NCI-H2196 (cell line): ENCODE data around the gene ZNF169.
"Not testable (repeated sequence)": the region's sequence is repeated elsewhere in the genome, so short reads cannot be mapped to it uniquely, and the experiment has no call there.

ENCODE experiments used
- DNase-seq: peaks from one replicate; lab custom pipeline; 2025; ENCODE audit not compliant: unreplicated experiment; lab: John Stamatoyannopoulos, UW

ZNF169 gene

DNA sequence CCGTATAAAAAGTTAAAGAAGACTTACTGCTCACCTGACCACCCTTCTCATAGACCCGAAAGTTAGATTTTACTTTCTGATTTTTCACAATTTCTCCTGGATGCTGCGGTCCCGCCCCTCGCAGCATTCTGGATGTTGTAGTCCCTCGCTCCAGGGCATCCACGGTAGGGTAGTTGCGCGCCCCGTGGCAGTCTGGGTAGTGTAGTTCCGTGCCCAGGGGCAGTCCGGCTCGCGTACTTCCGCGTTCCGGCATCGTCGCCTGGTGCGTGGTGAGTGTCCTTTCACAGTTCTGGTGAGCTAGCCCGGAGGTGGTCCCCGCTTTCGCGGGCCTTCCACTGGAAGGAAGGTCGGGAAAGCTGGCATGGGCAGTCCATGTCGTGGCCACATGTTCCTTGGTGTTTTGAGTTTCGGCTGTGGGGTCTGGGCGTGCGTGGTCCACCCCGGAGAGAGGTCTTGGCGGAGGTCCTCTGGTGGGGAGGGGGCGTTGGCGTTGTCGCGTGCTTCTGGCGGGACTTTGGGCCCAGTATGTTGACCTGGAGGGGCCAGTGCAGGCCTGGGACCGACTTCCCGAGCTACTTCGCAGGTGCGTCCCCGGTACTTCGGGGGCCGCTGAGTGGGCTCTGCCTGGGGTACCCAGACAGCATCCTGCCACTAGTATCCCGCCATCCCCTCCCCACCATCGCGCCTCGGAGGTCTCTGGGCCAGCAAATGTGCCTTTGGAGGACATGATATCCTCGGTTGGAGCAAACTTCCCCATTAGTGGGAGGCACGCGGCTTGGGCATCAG lies at the start of gene ZNF169:
Gene ZNF169 (plus strand): TSS at position 222 of the 786 bp plus-strand sequence. CDS start 19,515 bp downstream, outside the sequence.
- peak; percentile 81 for DNase-seq

DNA sequence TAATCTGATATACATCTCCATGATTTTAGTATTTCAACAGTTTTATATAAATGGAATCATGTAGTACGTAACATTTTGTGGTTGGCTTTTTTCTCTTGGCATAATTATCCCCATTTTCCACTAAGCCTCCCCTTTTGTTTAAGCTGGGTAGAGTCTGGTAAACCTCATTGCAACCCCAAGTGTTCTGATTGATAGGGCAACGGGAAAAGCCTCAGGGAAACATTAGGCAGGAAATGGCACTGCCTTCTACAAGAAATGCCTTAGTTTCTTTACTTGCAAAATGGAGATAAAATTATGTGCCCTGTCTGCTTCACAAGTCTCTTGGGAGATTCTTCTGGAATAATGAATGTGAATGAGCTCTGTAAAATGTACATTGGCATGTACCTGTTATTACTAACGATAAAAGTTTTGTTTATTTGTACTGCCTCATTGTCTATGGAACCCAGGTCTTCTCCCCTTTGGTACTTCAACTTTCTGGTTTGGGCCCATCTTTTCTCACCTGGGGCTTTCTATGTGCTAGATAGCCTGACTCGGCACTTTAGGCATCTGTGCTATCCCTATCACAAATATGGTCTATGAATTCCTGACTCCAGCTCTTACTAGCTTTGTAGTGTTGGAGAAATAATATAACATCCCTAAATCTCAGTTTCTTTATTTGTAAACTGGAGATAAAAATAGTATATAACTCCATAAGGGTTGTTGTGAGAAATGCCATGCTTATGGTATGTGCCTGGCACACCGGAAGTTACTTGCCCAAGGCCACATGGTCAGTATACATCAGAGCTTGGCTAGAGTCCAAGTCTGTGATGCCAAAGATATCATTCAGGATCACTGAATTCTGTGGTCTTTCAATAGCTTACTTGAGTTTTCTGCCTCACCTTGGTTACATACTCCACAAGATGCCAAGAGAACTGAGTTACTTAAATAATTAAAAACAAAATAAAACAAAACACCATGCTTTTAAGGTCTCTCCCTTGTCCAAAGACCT lies 48.2 kb upstream of the ZNF169 start:
- DNase-seq, result no peak

DNA sequence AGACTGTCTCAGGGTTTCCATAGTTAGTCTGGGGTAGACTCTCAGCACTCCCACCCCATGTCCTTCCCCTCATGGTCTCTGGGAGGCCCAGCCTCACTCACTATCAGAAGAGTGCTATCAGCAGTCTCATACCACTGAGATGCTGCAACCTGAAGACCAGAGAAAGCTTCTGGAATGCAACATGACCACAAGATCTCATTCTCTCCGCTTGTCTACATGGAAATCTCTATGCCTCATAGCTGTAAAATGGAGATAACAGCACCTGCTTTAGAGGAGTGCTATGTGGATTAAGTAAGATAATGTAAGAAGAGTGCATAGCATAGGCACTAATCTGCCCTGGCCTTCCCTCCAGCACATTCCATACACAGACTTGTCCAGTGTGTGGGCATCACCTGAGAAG lies 47.0 kb upstream of the ZNF169 start:
- no peak for DNase-seq

DNA sequence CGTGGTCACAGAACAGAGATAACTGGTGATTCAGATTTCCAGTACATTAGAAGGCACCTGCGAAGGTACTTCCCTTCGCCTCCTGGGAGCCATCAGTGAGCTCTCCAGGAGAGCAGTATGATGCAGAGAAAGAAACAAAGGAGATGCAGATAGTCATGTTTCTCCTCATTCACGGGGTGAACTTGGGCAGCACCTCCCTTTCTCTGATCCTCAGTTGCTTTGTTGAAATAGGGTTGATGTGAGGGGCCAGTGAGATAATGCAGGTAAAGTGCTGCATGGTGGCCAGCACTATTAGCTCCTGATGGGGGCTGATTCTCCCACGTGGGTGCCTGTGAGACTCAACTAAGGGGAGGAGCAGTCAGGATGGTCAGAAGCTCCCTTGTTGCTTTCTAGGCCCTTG lies 46.6 kb upstream of the ZNF169 start:
- no peak for DNase-seq

DNA sequence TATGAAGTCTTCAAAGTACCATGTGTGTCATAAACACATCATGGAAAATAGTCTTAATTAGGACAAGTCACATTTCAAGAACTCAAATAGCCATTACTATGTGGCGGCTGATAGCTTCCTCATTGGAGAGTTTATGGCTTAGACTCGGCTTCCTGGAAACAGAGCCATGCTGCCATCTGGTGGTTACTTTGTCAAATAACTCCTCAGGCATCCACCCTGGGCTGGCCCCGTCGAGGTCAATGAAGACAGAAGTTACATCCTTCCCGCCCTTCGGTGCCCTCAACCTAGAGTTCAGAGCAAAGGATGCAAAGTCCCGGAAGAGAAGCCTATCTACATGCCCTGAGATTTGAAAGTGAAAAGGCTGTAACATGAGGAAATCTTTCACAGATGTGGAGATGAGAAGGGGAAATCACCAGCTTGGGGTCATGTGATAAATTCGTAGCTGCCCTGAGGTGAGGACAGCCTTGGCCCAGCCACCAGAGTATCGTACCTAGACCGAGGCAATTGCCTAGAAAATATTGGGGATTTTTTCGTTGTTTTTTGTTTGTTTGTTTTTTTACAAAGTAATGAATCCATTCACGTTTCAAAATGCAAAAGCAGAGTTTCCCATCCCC lies 45.5 kb upstream of the ZNF169 start:
- DNase-seq, result peak; percentile 83

DNA sequence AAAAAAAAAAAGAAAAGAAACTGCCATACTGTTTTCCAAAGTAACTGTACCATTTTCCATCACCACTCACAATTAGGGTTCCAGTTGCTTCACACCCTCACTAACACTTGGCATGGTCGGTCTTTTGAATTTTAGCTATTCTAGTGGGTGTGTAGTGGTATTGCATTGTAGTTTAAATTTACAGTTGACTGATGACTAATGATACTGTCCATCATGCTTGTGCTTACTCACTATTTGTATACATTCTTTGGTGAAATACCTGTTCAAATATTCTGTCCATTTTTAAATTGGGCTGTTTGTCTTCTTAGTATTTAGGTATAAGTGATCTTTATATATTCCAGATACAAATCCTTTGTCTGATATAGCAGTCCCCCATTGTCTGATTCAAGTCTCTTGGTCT lies 36.2 kb upstream of the ZNF169 start:
- no peak for DNase-seq

DNA sequence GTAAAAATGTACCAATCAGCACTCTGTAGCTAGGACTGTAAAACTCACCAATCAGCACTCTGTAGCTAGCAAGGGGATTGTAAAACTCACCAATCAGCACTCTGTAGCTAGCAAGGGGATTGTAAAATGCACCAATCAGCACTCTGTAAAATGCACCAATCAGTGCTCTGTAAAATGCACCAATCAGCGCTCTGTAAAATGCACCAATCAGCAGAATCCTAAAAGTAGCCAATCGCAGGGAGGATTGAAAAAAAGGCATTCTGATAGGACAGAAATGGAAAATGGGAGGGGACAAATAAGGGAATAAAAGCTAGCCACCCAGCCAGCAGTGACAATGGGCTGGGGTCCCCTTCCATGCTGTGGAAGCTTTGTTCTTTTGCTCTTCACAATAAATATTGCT lies 33.7 kb upstream of the ZNF169 start:
- DNase-seq, result not testable (repeated sequence)

DNA sequence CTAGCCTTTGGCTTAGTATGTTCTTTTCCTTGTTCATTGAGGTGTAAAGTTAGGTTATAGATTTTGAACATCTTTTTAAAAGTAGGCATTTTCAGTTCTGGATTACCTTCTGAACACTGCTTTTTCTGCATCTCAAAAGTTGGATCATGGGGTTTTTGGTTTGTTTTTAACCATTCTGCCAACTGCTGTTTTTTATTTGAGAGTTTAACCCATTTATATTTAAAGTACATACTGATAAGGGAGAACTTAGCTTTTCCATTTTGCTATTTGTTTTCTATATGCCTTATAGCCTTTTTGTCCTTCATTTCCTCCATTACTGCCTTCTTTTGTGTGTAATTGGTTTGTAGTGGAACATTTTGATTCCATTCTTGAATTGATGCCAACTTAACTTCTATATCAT lies 30.5 kb upstream of the ZNF169 start:
- DNase-seq, result no peak

DNA sequence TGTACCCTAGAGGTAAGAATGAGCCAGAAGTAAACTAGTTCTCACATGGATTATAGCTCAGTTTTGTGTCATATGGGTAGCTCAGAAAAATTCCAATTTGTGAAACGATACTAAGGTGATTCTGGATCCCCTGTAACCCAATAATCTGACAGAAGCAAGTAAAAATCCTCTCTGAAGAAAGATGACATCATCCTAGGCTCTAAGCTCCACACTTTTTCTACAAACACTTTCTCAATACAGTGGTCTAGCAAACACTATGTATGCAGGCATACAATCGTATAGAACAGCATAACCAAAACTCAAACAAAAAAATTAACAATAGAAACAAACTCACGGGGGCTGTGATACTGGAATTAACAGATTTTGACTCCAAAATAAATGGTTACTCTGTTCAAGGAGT lies 26.7 kb upstream of the ZNF169 start:
- no peak for DNase-seq

DNA sequence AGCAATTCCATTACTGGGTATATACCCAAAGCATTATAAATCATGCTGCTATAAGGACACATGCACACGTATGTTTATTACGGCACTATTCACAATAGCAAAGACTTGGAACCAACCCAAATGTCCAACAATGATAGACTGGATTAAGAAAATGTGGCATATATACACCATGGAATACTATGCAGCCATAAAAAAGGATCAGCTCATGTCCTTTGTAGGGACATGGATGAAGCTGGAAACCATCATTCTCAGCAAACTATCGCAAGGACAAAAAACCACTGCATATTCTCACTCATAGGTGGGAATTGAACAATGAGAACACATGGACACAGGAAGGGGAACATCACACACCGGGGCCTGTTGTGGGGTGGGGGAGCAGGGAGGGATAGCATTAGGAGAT lies 18.0 kb upstream of the ZNF169 start:
- DNase-seq, result not testable (repeated sequence)

DNA sequence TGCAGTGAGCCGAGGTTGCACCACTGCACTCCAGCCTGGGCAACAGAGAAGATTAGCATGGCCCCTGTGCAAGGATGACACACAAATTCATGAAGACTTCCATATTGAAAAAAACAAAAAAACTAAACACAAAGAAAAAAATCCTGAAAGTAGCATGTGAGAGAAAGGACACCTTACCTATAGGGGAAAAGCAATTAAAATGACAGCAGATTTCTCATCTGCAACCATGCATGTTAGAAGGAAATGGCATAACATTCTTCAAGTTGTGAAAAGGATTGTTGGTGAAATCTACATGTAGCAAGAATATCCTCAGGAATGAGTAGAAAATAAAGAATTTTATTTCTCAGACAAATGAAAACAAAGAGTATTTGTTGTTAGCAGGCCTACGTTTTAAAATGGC lies 13.4 kb upstream of the ZNF169 start:
- DNase-seq, result no peak

DNA sequence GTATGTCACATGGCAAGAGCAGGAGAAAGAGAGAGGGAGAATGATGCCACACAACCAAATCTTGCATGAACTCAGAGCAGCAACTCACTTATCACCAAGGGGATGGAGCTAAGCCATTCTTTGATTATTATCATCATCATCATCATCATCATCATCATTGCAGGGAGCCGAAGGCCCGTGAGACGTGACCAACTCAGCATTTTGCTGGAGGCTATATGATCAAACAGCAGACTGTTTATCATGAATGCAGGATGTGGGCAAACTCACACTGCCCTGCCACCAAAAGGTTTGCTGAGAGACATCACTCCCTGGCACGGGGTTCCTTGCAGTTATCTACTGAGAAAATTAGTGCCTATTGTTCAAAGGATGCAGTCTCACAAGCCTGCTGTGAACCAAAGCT lies 8.6 kb upstream of the ZNF169 start:
- DNase-seq, result no peak

DNA sequence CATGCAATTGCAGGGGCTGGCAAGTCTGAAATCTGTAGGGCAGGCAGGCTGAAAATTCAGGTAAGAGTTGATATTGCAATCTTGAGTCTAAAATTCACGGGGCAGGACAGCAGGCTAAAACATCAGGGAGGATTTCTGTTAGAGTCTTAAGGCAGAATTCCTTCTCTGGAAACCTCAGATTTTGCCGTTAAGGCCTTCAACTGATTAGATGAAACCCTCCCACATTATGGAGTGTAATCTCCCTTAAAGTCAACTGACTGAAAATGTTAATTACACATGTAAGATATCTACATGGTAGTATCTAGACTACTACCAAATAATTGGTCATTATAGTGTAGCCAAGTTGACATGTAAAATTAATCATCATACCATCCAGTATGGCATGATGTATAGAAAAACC lies 3.1 kb upstream of the ZNF169 start:
- DNase-seq, result no peak

DNA sequence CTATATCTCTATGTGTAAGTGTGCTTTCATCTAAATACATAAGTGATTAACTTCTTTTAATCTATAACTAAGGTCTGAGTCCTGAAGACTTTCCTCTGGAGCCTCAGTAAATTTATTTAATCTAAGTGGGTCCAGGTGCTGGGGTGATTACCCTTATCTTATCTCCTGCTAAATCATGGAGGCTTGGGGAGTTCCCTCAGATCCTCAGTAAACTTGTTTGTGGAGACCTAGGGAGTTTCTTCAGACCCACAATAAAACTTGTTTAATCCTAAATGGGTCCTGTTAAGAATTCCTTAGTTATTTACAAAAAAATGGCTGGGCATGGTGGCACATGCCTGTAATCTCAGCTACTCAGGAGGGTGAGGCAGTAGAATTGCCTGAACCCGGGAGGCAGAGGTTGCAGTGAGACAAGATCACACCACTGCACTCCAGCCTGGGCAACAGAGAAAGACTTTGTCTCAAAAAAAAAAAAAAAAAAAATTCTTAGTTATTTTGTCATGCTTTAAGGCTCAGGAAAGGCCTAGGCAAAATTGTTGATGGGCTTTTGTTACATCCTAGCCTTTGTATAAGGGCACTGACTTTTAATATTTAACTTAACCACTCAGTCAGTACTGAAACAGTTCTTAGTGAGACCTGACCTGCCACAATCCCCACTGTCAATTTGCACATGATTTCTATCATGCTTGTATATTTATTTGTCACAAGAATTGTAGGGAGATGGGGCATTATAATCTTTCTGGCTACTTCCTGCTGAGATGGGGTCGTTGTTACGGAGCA lies 6.7 kb downstream of the ZNF169 start:
- DNase-seq, result not testable (repeated sequence)

DNA sequence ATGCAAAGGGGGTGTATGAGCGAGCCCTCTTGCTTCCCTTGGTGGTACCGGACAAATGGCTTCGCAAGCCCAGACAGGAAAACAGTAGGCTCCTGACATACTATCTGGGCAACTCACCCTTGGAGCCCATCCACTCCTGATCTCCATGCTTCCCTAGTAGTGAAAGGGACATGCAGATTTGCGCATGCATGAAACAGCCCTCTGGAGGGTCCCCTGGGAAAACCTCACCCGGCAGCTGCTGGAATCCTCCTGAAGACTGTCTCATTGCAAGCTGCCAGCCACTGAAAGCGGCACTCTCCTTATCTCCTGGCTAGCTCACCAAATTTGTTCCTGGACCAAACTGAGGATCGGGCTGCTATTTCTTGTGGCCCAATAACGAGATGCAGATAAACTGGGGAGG lies 10.2 kb downstream of the ZNF169 start:
- DNase-seq, result no peak

DNA sequence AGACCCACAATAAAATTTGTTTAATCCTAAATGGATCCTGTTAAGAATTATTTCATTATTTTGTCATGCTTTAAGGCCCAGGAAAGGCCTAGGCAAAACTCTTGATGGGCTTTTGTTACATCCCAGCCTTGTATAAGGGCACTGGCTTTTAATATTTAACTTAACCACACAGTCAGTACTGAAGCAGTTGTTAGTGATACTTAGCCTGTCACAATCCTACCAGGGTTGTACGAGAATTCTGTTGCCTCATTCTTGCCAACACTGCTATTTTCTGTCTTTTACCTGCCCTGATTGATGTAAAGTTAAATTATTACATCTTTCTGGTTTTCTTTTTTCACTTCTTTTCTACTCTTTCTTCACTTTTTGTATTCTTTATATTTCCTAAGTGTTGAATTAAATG lies 10.9 kb downstream of the ZNF169 start:
- no peak for DNase-seq

DNA sequence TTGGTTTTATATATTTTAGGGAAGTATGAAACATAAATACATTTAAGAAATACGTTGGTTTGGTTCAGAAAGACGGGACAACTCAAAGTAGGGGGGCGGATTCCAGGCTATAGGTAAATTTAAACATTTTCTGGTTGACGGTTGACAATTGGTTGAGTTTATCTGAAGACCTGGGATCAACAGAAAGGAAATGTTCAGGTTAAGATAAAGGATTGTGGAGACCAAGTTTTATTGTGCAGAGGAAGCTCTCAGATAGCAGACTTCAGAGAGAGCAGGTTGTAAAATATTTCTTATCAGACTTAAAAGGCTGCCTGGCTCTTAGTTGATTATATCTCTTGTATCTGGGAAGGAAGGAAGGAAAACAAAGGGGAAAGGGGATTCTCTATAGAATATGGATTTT lies 17.9 kb downstream of the ZNF169 start:
- DNase-seq, result not testable (repeated sequence)

DNA sequence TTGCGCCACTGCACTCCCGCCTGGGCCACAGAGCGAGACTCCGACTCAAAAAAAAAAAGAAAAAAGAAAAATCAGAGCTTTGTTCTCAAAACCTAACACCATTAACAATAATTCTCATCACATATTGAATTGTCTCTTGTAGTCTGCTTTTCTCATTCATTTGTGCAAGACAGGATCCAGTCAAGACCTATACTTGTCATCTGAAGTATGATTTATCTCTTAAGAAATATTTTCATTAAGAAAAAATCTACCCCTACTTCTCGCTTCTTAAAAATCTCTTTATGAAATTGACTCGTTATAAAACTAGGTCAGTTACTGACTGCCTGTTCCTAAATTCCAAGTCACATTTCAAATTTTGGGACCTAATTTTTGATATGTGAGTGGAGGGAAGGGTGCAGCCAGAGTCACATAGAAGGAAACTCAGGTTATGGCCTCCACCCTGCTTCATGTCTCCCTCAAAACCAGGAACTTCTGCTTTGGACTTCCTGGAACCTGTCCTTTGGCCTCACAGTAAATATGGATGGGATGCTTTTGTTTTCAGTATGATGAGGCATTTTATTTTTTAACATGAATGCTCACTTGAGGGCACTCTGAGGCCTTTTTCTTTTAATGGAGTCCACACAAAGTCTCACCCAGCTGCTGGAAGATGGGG lies 18.9 kb downstream of the ZNF169 start:
- no peak for DNase-seq

DNA sequence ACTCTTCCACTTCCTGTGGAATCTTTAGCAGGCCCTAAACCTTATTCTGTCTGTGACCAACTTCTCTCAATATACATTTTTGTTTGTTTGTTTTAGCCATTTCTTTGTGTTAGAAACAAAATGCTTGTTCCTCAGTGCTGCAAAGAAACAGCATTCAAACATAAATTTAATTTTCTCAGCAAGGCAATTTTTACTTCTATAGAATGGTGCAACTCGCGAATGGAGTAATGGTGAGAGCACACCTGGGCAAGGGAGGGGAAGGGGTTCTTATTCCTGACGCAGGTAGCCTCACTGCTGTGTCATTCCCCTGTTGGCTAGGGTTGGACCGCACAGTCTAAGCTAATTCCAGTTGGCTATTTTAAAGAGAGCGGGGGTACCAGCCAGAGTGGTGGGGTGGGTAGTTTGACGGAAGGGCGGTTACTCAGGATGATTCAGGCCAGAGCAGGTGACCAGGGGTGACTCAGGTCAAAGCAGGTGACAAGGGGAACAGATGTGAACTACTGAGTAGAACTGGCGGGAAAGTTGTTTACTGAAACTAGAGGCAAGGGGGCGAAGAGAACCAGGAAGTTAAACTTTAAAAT lies 21.4 kb downstream of the ZNF169 start:
- DNase-seq, result no peak

DNA sequence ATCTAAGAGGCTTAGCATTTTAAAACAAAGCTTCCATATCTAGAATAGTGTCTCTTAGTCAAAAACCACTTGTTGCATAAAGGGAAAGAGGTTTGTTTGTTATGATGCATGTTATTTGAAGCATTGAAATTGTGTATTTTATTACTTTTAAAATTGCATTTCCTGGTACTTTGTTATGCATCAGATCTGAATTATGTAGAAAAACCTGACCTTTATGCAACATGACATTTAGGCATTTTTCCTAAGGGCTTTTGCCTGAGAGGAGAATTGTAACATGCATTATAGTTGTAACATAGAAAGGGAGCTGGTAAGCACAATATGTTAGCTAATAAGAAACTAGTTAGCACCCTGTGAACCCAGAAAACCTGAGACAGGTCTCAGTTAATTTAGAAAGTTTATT lies 22.0 kb downstream of the ZNF169 start:
- DNase-seq, result no peak
